IMR-90 (cell line): ENCODE data around the gene MLX. TPM values are rescaled to one million over a fixed set of nuclear protein-coding genes. Genes with fewer than 3 reads are reported as not detected.
"Not testable (repeated sequence)": the region's sequence is repeated elsewhere in the genome, so short reads cannot be mapped to it uniquely, and the experiment has no call there.

Source experiments
- ATAC-seq: fragments of 200-7000 bp; cut with Tn5 transposase; 2 replicates; pipeline ENCODE4 v1.9.1; 2020; ENCODE audit warnings: low read depth, mild to moderate bottlenecking, moderate library complexity
- BruUV-seq: library from RNA; stranded (reverse); fragments of 400-500 nt; replicated peaks from 2 replicates; lab custom pipeline; 2021; lab: Mats Ljungman, UMichigan
- CTCF ChIA-PET: fragments of 300-600 bp; formaldehyde crosslinking; extraction: SDS; loops from one replicate; lab custom pipeline; 2021; ENCODE audit warnings: antibody characterized with exemption; lab: Yijun Ruan, JAX
- POLR2A ChIA-PET: fragments of 300-600 bp; sonication (Branson Sonifier 250); formaldehyde crosslinking; loops from one replicate; lab custom pipeline; 2022; ENCODE audit warnings: antibody characterized with exemption; ENCODE audit not compliant: unreplicated experiment; lab: Charles Lee
- DNase-seq: peaks from one replicate; pipeline ENCODE4 v3.0.0; 2013
- H2AFZ ChIP-seq: replicated peaks from 2 replicates; pipeline ENCODE3; 2013; ENCODE audit warnings: low read length, mild to moderate bottlenecking; ENCODE audit not compliant: poor library complexity
- H2AK5ac ChIP-seq: 2 replicates; pipeline ENCODE4 v1.6.1; 2013; ENCODE audit warnings: low read depth, low read length, inconsistent platforms
- H2AK9ac ChIP-seq: replicated peaks from 2 replicates; pipeline ENCODE3; 2013; ENCODE audit warnings: mild to moderate bottlenecking, low read depth, low read length, moderate library complexity; ENCODE audit not compliant: poor library complexity
- H2BK120ac ChIP-seq: 2 replicates; pipeline ENCODE4 v1.6.1; 2013; ENCODE audit warnings: low read depth, low read length, inconsistent platforms
- H2BK15ac ChIP-seq: 3 replicates; pipeline ENCODE4 v1.6.1; 2013; ENCODE audit warnings: low read depth, low read length, inconsistent platforms
- H2BK20ac ChIP-seq: 2 replicates; pipeline ENCODE4 v1.6.1; 2013; ENCODE audit warnings: low read depth, mild to moderate bottlenecking, inconsistent platforms, low read length, moderate library complexity
- H2BK5ac ChIP-seq: 2 replicates; pipeline ENCODE4 v1.6.1; 2013; ENCODE audit warnings: mild to moderate bottlenecking, low read depth, low read length, inconsistent platforms; ENCODE audit not compliant: poor library complexity, severe bottlenecking
- H3K14ac ChIP-seq: replicated peaks from 2 replicates; pipeline ENCODE4 v1.6.1; 2013; ENCODE audit warnings: low read depth, low read length, inconsistent platforms
- H3K18ac ChIP-seq: 2 replicates; pipeline ENCODE4 v1.6.1; 2013; ENCODE audit warnings: low read depth, low read length, control low read depth
- H3K23ac ChIP-seq: 2 replicates; pipeline ENCODE4 v1.6.1; 2013; ENCODE audit warnings: low read depth, low read length, inconsistent platforms
- H3K27ac ChIP-seq: 2 replicates; pipeline ENCODE4 v1.5.1; 2013; ENCODE audit warnings: mild to moderate bottlenecking, control low read depth, low read length; ENCODE audit not compliant: insufficient read depth
- H3K27me3 ChIP-seq: 2 replicates; pipeline ENCODE4 v1.6.1; 2013; ENCODE audit warnings: low read length; ENCODE audit not compliant: control insufficient read depth, insufficient read depth
- H3K36me3 ChIP-seq: 2 replicates; pipeline ENCODE4 v1.6.1; 2013; ENCODE audit warnings: low read length, mixed read lengths; ENCODE audit not compliant: control insufficient read depth, insufficient read depth
- H3K4ac ChIP-seq: 2 replicates; pipeline ENCODE4 v1.6.1; 2013; ENCODE audit warnings: low read depth, low read length, inconsistent platforms
- H3K4me1 ChIP-seq: 2 replicates; pipeline ENCODE4 v1.6.1; 2013; ENCODE audit warnings: low read length, mixed read lengths; ENCODE audit not compliant: control insufficient read depth, insufficient read depth
- H3K4me2 ChIP-seq: 2 replicates; pipeline ENCODE4 v1.6.1; 2013; ENCODE audit warnings: low read depth, mild to moderate bottlenecking, control low read depth, low read length, moderate library complexity
- H3K4me3 ChIP-seq: 2 replicates; pipeline ENCODE4 v1.5.1; 2013; ENCODE audit warnings: low read depth, mild to moderate bottlenecking, control low read depth, low read length, moderate library complexity; ENCODE audit not compliant: insufficient read depth
- H3K56ac ChIP-seq: 2 replicates; pipeline ENCODE4 v1.6.1; 2013; ENCODE audit warnings: low read length, inconsistent platforms; ENCODE audit not compliant: insufficient read depth; ENCODE audit errors: extremely low read depth
- H3K79me1 ChIP-seq, 2 experiments: 2 replicates each; pipeline ENCODE4 v1.6.1; 2013; ENCODE audit warnings: low read length in 2 of 2, inconsistent platforms in 1 of 2, low read depth in 1 of 2
- H3K9ac ChIP-seq: 2 replicates; pipeline ENCODE4 v1.6.1; 2013; ENCODE audit warnings: low read depth, low read length, control low read depth
- H3K9me1 ChIP-seq: 2 replicates; pipeline ENCODE4 v1.6.1; 2013; ENCODE audit warnings: low read length, inconsistent platforms; ENCODE audit not compliant: insufficient read depth
- H3K9me3 ChIP-seq: 2 replicates; pipeline ENCODE4 v1.6.1; 2013; ENCODE audit warnings: low read length; ENCODE audit not compliant: control insufficient read depth, insufficient read depth
- H4K20me1 ChIP-seq: 2 replicates; pipeline ENCODE4 v1.6.1; 2013; ENCODE audit warnings: low read length, inconsistent platforms; ENCODE audit not compliant: insufficient read depth
- H4K5ac ChIP-seq: 2 replicates; pipeline ENCODE4 v1.6.1; 2013; ENCODE audit warnings: mild to moderate bottlenecking, low read depth, low read length, control low read depth
- H4K8ac ChIP-seq, 2 experiments: 2 replicates each; pipeline ENCODE4 v1.6.1; 2013; ENCODE audit warnings: low read depth in 2 of 2, low read length in 2 of 2, control low read depth in 1 of 2, inconsistent platforms in 1 of 2
- H4K91ac ChIP-seq: 2 replicates; pipeline ENCODE4 v1.6.1; 2013; ENCODE audit warnings: low read depth, low read length, inconsistent platforms; ENCODE audit not compliant: insufficient read depth
- WGBS, 2 experiments: methylation state at CpG; one replicate each; pipeline versions ENCODE4 v1.1.5 to v1.1.7; 2013; ENCODE audit warnings: missing lambda C conversion rate in 2 of 2; ENCODE audit not compliant: insufficient read length in 1 of 2; ENCODE audit errors: extremely low coverage in 2 of 2; 5-methylcytosine and 5-hydroxymethylcytosine counted together
- dilution Hi-C: fragments of 300-500 bp; cut with HindIII; formaldehyde crosslinking; loops from one replicate; pipeline ENCODE4 v1.14.3; 2018; ENCODE audit warnings: low sequenced_read_pairs; ENCODE audit not compliant: unreplicated experiment
- in situ Hi-C: fragments of 300-500 bp; cut with MboI; formaldehyde crosslinking; loops from 3 replicates; pipeline ENCODE4 v1.14.3; 2019; ENCODE audit warnings: low sequenced_read_pairs, inconsistent platforms, mixed read lengths
- intact Hi-C: fragments of 100-400 bp; cut with micrococcal nuclease; formaldehyde crosslinking; loops from 2 replicates; pipeline ENCODE4 v1.10.0; 2022
- polyA plus RNA-seq, 3 experiments: library from polyadenylated mRNA; depleted of rRNA; stranded (reverse); fragments of >200 nt; gene quantifications; 2 replicates each; pipeline ENCODE4 v1.2.3, GENCODE V29; 2012; ENCODE audit warnings: low replicate concordance in 1 of 3
- total RNA-seq: library from RNA; depleted of rRNA; stranded (reverse); fragments of >200 nt; gene quantifications from 2 replicates; pipeline ENCODE4 v1.2.3, GENCODE V29; 2012

Gene MLX
- total and polyA plus RNA-seq, 2 of the 4 experiments (the other 2 are of a cell fraction), result 37.8 to 45.6 TPM

DNA sequence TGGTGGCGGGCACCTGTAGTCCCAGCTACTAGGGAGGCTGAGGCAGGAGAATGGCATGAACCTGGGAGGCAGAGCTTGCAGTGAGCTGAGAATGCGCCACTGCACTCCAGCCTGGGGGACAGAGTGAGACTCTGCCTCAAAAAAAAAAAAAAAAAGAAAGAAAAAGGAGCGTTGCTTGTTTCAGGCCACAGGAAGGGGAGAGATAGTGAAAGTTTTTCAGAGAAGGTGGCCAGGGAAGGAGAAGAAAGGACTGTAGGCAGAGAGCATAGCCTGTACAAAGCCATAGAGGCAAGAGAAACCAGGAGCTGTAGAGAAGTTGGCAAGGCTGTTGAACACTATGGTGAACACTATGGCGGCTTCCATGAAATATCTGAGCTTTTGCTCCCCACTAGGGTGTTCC is 26.3 kb upstream of the MLX start:
- H3K4me1 ChIP-seq, H3K18ac ChIP-seq, H2AK5ac ChIP-seq, H4K5ac ChIP-seq, H3K56ac ChIP-seq, H2AK9ac ChIP-seq, H3K9ac ChIP-seq, H3K23ac ChIP-seq, H2AFZ ChIP-seq, DNase-seq, H3K27me3 ChIP-seq, BruUV-seq, H2BK120ac ChIP-seq, H3K4ac ChIP-seq, POLR2A ChIA-PET, intact Hi-C loops, H3K4me3 ChIP-seq, dilution Hi-C loops, H3K14ac ChIP-seq, H2BK15ac ChIP-seq, H3K27ac ChIP-seq, H3K4me2 ChIP-seq, H2BK20ac ChIP-seq, ATAC-seq, H4K91ac ChIP-seq, H2BK5ac ChIP-seq, in situ Hi-C loops, H4K20me1 ChIP-seq, H3K9me3 ChIP-seq, H4K8ac ChIP-seq: not testable (repeated sequence)
- peaks cover 19 to 33% of the 10 kb centered on the region in 2 experiments for H3K79me1 ChIP-seq
- H3K36me3 ChIP-seq, result peaks cover 48% of the 10 kb centered on the region
- H3K9me1 ChIP-seq, result peaks cover 25% of the 10 kb centered on the region
- 100% methylated on average over 1 of the region's 4 CpGs; no CpG with 5 or more reads in 1 of the 2 experiments for WGBS, 2 experiments
- CTCF ChIA-PET, result interaction anchor here (0.7 kb wide), 1 partner anchor 9 kb away, joined by 3 read pairs; no protein-coding TSS in a partner anchor
